PC-3 (cell line): ENCODE measurements around the gene PRSS48.

Experiments
- EZH2 ChIP-seq: fragments of 300-600 bp; sonication (generic); IDR thresholded peaks from one replicate; pipeline ENCODE4 v1.6.1; 2017; ENCODE audit warnings: antibody characterized with exemption, mild to moderate bottlenecking, low read length; ENCODE audit not compliant: unreplicated experiment
- TF ChIP-seq, protein P1 (sequence below): fragments of 300-600 bp; sonication (generic); conservative IDR thresholded peaks from 2 replicates; pipeline ENCODE4 v1.5.1; 2017; ENCODE audit warnings: antibody characterized with exemption, low read depth, mild to moderate bottlenecking, low read length

GRCh38 chr4:151292038-151292437 is 15.1 kb downstream of the PRSS48 start:
- TF ChIP-seq, protein P1, sequence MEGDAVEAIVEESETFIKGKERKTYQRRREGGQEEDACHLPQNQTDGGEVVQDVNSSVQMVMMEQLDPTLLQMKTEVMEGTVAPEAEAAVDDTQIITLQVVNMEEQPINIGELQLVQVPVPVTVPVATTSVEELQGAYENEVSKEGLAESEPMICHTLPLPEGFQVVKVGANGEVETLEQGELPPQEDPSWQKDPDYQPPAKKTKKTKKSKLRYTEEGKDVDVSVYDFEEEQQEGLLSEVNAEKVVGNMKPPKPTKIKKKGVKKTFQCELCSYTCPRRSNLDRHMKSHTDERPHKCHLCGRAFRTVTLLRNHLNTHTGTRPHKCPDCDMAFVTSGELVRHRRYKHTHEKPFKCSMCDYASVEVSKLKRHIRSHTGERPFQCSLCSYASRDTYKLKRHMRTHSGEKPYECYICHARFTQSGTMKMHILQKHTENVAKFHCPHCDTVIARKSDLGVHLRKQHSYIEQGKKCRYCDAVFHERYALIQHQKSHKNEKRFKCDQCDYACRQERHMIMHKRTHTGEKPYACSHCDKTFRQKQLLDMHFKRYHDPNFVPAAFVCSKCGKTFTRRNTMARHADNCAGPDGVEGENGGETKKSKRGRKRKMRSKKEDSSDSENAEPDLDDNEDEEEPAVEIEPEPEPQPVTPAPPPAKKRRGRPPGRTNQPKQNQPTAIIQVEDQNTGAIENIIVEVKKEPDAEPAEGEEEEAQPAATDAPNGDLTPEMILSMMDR = no peak
- TF ChIP-seq EZH2 = no peak
